Activated CD8-positive, alpha-beta memory T cell treated with anti-CD3 and anti-CD28 coated beads for 4 hours (primary cell): ENCODE data around the gene COL4A1.

Source experiments
- DNase-seq, 2 donors: peaks; one replicate each; pipeline ENCODE4 v3.0.0-alpha.2; 2020; ENCODE audit warnings: low read depth in 2 of 2

COL4A1 gene

DNA sequence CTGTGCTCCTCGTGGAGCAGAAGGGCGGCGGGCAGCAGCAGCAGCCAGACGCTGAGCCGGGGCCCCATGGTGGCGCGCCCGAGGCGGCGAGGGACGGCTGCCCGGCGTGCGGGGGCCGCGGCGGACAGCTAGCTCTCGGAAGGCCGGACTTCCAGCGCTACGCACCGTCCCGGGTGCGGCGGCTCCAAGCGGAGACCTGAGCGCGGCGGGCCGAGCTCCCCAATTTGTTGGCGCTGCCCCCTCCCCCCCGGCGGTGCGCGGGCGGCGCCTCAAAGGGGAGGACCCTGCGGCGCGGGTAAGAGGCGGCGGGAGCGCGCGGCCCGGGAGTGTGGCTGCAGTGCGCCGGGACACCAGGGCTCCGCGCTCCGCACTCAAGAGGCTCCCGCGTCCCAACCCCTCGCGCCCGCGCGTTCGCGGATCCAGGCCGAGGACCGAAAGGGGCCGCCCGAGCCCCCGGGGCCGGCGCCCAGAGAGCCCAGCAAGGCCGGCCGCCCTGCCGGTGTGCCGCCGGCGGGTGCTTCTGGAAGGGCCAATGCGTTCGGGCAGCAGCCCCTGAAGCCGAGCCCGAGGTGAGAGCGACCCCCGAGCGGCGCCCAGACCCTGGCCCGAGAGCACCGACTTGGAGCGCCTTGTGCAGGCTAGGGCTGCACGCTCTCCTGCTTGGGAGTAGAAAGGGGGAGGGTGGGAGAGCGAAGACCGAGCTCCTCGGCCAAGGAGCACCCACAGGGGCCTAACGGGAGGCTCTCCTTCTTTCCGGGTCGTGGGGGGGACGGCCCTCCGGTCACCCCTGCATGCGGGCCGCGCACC is at the start of gene COL4A1, which contains the start of gene COL4A2:
Gene COL4A1, minus strand, starts transcription at position 198 of the 807 bp plus-strand sequence. Its CDS starts 130 bp downstream, at position 68.
Gene COL4A2, plus strand, starts transcription at position 325 of the 807 bp plus-strand sequence. CDS start 620 bp downstream, outside the sequence.
- no peak for DNase-seq

DNA sequence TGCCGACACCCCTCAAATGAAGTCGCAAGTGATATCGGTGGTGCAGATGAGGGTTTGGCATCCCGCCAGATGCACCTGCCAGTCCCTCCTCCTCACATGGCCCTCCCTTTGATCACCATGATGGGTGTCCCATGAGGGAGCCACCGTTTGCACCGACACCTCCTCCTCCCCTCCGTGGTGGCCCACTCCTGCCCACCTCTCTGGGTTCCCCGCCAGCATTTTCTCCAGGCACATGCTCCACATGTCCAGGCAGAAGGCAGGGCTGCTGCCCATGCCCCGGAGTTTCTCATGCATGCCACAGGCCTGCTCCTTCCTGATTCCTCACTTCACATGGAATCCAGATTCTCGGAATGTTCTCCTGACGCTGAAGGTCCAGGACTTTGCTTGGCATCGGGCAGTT is 49.4 kb upstream of the COL4A1 start:
- DNase-seq = no peak

DNA sequence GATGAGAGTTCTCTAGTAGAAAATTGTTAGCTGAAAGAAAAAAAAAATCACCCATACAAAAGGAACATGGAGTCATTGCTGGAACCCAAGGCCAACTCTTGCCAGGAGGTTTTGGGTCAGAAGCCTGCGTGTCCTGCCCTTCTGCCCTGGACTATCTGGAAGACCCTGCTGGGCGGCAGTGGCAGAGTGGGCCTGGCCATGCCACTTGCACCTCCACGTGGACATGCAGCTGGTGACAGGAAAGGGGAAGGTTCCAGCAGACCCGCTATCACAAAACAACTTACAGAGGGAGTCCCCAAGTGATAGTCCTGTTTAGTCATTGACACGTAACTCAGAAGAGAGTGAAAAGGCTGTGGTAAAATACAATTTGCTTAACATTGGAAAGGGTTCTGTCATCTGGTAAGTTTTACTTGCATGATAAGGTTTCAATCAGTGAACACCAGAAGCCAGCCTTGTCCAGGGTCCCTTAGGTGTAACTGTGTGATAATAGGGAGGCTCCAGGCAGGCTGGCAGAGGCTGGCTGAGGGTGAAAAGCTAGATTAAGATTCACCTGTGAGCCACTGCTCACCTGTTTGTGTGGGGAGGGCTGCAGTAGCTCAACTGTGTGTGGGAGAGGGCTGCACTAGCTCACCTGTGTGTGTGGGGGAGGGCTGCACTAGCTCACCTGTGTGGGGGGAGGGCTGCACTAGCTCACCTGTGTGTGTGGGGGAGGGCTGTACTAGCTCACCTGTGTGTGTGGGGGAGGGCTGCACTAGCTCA is 47.9 kb upstream of the COL4A1 start:
- no peak for DNase-seq

DNA sequence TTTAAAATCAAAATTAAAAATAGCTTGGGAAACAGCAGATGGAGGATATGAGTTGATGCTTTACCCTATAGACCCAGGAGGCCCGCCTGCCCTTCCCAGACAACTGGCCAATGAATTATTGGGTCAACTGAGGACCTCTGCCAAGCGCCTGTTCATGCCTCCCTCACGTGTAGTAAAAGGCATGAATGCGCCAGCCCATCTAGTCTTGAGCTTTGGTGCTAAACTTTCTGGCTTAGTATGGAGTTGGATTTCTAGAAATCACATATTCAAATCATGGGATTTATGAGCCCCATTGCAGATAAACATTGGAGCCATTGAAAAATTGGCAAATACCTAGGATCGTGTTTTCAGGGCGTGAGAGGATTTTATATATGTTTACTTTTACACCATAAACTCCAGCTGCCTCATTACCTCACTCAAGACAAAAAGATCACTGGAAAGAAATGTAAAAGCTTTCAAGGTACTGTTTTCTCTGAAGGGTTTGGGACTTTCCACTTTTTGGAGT is 47.2 kb upstream of the COL4A1 start:
- DNase-seq = no peak

DNA sequence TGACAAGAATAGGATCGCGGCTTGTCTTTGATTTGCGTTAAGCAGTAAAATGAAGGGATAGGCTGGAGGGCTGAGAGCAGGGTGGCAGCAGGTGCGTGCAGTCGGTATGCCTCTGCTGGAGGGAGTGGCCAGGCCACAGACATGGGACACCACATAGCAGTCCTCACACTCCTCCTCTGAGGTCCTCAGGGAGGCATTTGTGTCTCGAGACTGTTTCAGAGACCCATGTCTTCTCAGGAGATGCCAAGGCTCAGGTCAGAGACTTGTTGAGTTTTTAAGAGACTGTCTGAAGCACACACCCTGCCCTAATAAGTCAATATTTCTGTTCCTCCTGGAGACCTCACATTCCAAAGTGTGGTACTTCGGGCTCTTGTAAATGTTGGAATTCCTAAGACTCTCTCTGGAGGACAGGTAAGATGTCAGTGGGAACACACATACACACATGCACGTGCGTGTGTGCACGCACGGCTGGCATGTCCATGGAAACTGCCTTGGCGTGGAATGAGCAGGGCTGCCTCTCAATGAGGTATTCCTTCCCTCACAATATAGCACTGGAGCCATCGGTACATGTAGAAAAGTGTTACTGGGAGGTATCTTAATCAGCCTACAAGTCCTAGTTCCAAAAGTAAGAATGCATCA is 46.5 kb upstream of the COL4A1 start:
- DNase-seq = no peak

DNA sequence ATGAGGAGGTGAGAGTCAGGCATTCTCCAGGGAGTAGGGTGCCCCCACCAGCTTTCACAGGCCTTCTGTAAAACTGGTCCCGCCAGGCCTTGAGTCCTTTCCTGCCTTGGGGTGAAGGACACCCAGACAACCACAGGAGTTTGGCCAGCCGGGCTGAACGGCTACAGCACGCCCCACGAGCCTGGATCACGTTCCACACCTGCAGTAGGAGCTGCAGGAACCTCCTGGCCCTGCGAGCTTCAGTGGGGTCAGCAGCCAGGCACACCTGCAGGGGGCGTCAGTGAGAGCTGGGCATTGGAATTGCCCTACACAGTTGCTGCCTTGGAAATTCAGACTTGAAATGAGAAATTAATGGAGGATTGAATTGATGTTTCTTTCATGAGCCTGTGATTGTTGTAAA is 45.8 kb upstream of the COL4A1 start:
- DNase-seq = no peak

DNA sequence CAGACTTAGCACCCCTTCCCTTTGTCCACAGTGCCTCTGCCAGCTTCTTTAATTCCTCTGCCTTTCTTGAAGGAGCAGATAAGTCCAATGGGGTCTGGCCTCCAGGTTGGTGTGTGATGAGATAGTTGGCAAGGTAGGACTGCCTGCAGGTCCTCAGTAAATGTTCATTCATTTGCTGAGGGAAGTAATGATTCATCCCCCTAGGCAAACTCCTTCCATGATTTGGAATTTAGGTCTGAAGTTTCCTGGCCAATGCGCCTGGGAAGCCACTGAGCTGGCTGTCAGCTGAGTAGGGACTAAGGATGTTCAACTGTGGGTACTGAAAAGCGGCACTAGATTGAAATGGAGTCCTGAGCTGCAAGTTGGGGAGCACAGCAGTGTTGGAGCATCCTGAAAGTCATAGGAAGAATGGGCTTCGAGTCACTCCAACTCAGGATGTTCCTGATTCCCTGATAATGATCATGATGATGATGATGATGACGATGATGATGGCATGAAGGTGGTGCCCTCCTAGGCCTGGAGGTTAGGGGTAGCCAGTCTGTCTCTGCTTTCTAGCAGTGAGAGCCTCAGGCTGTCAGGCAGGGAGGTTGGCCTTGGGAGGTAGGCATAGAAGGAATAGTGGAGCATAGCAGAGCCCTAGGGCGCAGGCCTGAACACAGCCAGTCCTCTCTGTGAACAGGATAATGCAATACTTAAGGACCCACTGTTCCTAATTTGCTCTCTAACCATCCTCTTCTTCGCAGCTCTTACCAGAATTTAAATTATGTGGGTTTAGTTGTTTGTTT is 44.9 kb upstream of the COL4A1 start:
- DNase-seq = no peak

DNA sequence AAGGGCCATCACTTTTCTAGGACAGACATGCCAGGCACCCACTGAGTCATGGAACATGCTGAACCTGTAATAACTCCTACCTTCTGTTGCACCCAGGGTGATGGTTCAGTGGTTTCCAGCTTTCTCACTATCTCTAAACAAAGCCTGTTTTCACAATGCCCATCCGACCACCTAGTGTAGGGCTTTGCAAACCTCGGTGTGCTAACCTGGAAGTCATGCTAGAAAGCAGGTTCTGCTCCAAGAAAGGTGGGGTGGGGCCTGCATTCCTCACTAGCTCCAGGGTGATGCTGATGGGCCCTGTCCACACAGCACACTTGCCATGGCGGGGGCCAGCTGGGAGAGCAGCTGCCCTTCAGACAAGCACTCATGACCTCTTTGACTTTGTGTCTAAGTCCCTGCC is 43.6 kb upstream of the COL4A1 start:
- no peak for DNase-seq

DNA sequence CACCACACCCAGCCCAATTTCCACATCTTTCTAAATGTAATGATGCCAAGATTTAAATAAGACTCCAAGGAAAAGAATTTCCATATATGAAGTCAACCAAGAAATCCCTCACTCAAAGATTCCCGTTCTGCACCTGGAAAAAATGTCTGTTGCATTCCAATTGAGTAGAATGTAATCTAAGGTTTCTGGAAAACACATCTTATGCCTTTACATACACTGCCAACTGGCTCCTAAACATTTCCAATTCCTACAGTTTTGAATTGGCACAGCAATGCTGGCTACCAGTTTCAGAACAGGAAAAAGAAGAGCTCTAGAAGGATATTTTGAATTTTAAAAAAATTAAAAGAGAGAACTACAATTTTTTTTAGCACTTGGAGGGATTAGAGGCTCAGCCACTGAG is 43.1 kb upstream of the COL4A1 start:
- no peak for DNase-seq

DNA sequence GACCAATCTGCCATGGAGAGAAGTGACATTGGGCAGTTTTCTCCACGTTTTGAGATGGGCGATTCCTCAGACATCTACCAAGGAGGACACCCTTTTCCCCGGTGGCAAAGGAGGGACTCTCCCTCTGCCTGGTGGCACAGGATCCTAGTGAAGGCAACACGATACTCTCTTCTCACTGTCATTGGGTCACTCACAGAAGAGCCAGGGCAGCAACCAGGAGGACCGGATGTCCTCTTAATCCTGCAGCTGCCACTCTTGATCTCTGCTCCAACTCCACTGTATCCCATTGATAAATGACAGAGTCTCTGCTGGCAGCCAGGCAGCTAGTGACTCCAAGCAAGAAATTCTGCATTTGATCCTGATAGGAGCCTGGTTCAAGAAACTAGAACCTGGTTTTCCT is 42.3 kb upstream of the COL4A1 start:
- DNase-seq = no peak

DNA sequence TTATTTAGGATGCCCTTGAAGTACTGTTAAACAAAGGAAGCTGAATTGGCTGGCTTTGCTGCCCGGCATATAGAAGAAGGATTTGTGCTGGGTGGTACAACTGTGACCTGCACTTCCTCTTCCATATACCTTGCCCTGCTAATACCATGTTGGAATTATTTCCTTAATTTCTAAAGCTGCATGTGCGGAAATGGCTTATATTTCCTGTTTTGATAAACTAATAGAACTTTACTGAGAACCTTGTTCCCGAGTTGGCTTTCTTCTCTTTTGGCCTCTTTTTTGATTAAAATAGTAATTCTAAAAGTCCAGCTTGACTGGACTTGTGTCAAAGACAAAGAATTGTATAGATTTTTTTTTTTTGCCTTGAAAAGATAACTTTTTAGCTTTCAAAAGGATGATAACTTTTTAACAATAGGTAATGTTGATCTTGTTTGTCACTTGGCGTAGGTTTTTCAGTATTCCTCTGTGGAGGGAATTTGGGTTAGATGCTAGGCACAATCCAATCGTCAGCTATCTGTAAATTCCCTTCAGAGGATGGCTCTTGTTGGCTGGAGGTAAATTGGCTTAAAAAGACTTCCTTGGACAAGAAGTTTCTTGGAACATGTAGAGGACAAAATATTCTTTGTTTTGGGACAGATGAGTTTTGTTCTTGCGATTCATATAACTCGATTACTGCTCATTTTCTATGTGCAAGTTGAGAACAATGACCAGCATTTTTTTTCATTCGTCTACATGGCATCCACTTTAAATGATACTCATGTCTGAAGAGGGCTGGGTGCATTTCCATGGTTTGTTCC is 41.5 kb upstream of the COL4A1 start:
- no peak for DNase-seq

DNA sequence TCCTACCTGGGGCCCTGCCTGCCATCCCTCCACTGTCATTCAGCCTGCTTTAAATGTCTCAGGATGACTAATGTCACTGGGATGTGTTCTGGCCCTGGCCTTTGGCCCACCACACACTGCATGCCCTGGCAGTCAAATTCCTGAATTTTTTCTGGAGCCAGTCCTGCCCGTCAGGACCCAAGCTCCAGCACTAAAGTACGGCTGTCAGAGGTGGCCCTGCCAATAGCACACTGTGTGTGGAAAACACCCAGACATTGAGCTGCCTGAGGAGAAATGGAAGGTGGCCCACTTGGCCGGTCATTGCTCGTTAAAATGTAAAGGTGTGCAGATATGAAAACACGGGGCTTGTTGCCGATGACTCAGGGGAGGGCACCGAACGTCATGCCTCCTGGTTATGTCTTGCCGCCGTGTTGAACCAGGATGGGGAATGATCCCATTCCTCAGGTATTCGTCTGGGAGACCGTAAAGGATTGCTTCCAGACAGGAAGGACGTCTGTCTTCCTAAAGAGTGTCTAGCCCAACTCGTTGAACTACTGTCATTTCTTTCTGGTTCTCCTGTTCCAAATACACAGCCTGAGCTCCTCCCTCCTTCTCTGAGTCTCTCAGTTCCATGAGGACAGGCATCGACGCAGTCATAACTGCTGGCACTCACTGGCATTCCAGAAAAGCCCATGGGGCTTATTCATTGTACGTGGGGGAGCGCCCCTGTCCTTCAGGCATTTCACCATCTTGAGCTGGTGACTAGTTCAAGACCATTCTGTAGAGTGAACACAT is 40.8 kb upstream of the COL4A1 start:
- DNase-seq = no peak

DNA sequence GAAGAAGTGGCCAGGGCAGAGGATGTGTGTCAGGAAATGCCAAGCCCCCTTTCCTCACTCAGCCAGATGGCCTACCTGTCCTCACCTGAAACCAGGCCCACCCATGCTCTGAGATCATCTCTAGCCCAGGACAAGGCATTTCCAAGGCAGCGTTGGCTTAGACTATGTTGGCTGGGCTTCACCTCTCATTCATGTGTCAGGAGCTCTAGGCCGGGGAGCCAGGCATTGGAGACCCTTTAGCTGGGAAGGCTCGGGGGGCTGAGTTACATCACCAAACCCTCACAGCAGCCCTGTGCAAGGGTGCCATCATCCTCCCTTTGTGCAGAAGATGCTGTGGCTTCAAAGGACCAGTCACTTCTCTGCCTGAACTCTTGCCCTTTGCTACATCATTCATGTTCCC is 40.1 kb upstream of the COL4A1 start:
- DNase-seq = no peak

DNA sequence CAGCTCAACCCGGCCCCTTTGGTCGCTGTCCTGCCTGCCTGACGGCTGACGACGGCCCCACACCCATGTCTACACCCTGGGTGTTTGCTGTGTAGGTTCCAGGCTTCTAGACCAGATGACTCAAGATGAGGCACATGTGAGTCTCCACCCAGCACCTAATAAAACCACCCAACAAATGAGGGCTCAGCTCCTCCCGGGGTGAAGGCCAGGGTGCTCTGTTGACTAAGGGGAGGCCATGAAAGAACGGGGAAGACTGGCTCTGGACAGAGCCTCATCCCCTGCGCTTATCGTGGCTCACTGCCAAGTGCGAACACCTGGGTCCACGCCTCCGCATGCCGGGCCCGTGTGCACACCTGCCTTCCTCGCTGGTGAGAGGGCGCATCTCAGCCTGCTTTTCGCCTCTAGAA is 39.7 kb upstream of the COL4A1 start:
- no peak for DNase-seq

DNA sequence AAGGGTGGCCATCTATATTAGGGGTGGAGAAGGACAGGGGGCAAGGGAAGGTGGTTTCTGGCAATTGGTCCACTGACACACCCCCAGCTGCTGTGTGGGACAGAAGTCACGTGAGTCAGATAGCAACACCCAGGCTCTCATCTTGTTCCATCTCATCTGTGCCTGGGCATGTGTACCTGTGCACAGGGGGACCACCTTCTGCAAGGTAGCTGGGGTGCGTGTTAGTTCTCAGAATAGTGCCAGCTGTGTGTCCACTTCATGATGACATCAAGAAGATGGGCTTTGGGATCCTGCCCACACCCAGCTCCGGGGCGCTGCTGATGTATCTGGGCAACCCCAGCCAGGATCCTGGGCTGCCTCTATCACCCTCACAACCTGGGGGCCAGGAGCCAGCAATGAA is 38.7 kb upstream of the COL4A1 start:
- no peak for DNase-seq

DNA sequence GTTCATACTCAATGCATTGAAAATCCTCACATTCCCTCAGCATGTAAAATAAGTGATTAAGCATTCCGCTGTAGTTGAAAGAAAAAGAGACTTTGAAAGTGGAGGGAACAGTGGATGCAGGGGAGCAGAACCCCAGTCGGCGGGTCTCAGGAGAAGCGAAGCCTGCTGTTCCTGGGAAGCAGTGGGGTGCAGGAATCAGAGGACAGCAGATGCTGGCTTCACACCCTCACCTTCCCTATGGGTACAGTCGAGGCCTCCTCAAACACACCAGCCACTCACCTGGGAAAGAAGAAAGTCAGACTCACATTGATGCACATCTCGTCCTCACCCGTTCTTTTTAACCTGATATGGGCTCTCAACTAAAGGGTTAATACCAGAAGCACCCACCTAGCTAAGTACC is 38.3 kb upstream of the COL4A1 start:
- no peak for DNase-seq

DNA sequence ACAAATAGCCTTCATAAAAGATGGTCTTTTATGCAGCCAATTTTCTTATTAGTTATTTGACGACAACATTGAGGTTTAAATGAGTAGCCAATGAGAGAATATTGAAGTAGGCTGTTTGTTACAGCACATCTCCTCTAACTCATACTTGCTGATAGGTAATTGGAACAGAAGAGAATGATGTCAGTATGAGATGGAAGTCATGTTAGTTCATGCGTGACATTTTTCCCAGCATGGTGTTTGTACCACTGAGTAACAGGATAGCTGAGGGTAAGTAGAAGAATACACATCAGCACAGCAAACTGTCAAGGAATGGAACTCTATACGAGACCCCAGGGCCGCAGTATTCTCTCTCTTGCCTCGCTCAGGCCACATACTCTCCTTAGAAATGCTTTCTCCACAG is 37.4 kb upstream of the COL4A1 start:
- no peak for DNase-seq

DNA sequence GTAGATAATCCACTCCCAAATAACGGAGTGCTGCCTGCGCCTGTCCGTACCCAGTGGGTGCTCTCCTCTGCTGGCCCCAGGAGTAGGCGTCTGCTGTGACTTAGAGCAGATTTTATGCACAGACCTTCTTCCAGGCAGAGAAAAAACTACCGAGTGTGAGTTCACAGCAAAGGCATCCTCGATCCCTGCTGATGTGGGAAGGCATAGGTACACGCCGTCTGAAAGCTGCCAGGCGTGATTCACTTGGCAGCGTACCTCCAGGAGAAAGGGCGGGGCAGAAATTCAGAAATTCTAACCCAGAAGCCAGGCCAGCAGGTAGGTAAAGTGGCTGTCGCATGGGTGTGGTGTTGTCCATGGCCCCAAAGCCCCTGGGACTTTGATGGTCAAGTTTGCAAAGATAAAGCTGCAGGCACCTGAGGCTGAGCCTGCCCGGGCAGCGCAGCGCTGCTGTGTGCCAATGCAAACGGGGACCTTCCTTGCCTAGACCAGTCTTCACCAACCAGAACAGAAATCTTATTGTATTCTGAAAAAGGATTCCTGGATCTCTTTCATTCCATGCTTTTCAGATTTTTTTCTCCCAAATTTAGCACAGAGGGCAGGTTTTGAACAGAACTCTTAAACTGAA is 36.4 kb upstream of the COL4A1 start:
- DNase-seq = no peak

DNA sequence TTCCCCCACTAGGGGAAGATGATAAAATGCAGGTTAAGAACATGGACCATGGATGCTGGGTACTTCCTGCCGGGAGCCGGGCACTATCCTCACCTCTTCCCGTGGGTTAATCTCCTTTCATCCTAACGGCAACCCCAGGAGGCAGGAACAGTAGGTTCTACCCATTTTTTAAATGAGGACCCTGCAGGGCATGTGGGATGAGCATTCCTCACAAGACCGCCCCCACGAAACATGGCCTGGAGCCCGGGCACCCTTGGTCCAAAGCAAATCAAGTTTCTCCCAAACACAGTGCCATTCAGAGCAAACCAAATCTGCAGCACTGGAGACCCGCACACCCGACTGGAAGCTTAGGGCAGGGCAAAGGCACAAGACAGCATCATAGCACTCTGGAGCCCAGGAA is 35.5 kb upstream of the COL4A1 start:
- DNase-seq = no peak
